GM21526 (cell line): ENCODE data around the gene RSBN1L.
A peak's percentile ranks its signal among the peaks of the same experiment; 100 is the strongest.
"Not testable (repeated sequence)": the region's sequence is repeated elsewhere in the genome, so short reads cannot be mapped to it uniquely, and the experiment has no call there.

ENCODE experiments used
- ATAC-seq: cut with Tn5 transposase; IDR thresholded peaks from one replicate; pipeline ENCODE4 v1.9.1; 2021; ENCODE audit warnings: moderate library complexity; ENCODE audit not compliant: unreplicated experiment, low FRiP score

Gene RSBN1L

GRCh38 chr7:77696057-77696642 is at the start of gene RSBN1L:
RSBN1L (plus strand) TSS chr7:77696459; CDS start chr7:77696470, 11 bp downstream.
- peak; percentile 95 for ATAC-seq

DNA sequence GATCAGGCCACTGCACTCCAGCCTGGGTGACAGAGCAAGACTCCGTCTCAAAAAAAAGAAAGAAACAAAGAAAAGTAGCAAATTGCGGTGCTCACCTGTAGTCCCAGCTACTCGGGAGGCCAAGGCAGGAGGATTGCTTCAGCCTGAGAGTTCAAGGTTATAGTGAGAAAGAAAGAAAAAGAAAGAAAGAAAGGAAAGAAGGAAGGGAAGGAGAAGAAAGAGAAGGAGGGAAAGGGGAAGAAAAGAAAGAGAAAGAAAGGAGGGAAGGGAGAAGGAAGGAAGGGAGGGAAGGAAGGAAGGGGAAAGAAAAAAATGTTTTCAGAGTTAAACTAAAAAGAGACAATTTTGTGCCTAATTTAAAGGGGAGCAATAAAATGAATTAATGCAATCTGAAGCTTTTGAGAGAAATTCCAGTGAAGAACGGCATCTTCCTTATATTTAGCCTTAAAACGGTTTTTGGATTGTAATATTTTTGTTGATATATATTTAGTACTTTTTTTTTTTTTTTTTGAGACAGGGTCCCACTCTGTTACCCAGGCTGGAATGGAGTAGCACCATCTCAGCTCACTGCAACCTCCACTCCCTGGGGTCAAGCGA is 47.4 kb upstream of the RSBN1L start:
- no peak for ATAC-seq

DNA sequence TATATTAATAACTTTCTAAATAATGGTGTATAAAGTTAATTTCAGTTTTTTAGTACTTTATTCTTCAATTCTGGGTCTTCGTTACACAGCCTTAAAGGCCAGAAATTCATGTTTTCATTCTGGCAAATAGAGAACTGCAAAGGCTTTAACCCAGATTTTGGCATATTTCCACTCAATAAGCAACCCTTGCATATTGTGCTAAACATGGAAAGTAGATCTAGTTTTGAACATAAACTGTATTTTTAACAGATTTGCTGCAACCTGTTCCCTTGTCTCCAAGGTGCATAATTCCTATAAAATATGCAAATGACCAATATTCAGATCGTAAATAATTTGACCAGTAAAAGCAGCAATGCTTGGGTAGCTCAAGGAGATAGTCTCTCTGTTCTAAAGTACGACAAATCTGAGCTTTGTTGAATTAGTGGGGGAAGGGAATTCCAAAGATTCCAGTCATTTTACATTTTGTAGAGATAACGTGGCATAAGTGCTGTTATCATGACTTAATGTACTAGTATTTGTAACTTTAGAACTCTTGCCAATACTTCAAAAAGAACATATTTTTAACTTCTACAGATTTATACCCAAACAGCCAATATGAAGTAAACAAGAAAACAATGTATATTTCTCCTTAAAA is 46.4 kb upstream of the RSBN1L start:
- ATAC-seq: no peak

DNA sequence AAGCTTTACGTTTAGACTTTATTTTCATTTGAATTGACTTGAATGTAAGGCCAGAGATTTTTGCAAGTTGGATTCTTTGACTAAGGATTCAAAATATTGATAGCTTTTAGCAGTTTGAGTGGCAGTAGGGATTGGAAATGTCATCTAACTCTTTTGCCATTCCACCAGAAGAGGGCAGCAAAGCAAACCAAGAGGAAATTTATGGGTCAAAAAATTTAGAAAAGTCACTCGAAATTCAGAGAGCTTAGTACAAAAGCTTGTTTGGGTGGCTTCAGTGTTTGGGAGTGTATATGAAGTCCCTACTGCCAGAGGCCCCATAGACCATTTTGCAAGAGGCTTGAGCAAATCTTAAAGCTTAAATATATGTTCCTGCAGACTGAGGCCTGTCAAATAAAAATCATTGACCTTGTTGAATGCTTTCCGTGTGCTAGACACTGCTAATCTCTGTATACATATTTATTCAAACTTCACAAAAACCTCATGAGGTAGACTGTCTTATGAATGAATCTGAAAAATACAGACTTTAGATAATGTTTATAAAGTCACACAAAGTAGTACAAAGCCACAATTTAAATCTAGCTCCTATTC is 44.6 kb upstream of the RSBN1L start:
- no peak for ATAC-seq

- ATAC-seq: not testable (repeated sequence)
These were observed 43.4 kb upstream of the RSBN1L start for GRCh38 chr7:77652826-77653225.

DNA sequence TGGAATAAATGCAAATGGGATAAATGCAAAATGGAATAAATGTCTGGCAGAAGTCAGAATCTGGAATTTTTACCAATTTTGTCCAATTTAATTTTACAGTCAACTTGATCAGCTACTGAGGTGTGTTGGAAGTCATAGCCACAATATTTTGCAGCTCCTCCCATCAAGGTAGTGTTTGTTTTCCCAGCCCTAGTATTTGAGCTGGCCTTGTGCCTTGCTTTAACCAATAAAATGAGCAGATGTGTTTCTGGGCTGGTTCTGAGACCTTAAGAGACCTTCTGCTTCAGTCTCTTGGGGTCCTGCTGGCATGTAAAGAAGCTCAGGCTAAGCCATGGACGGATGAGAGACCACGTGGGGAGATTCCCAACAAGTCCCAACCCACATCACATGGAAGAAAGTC is 42.7 kb upstream of the RSBN1L start:
- ATAC-seq: no peak

GRCh38 chr7:77655356-77655755 is 40.9 kb upstream of the RSBN1L start:
- ATAC-seq: no peak

GRCh38 chr7:77655836-77656455 is 40.3 kb upstream of the RSBN1L start:
- no peak for ATAC-seq

DNA sequence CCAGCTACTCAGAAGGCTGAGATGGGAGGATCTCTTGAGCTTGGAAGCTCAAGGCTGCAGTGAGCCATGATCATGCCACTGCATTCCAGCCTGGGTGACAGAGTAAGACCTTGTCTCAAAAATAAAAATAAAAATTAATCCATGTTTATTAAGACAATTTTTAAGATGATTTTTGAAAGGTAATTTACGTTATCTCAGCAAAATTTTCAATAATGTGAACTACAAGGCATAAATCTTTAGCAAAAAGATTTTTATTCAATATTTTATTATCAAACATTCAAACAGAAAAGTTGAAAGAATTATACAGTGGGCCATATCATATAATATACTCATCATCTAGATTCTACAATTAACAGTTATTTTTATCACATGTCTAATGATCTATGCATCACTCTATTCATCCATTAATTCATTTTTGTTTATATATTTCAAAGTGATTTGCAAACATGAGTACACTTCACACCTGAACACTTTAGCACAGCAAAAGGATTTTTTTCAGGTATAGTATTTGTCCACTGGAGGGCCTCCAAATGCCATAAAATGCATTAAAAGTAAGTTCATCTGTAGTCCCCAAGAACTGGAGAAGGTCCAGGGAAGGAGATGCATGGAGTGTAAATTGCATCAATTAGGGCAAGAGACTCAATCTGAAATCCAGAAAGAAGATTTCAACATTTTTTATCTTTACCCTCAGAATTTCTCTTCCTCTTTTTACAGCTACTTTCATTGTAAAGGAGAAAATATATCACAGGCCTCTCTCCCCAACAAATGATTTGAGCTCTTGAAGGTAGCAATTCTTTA is 38.6 kb upstream of the RSBN1L start:
- no peak for ATAC-seq

GRCh38 chr7:77658928-77659327 is 37.3 kb upstream of the RSBN1L start:
- ATAC-seq: no peak

DNA sequence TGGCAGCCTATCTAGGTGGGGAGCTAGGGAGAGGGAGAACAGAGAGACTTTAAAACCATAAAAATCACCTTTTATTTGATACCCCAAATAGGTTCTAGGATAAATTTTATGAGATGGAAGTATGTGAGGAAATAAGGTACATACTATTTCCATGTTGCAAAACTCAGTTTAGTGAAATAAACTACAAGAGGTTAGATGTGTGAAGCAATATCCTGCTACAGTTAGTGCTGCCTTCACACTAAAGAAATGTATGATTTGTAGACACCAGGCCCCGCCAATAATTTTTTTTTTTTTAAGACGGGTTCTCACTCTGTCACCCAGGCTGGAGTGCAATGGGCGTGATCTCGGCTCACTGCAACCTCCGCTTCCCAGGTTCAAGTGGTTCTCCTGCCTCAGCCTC is 34.4 kb upstream of the RSBN1L start:
- ATAC-seq: no peak

- ATAC-seq: no peak
These were observed 33.4 kb upstream of the RSBN1L start for GRCh38 chr7:77662869-77663268.

DNA sequence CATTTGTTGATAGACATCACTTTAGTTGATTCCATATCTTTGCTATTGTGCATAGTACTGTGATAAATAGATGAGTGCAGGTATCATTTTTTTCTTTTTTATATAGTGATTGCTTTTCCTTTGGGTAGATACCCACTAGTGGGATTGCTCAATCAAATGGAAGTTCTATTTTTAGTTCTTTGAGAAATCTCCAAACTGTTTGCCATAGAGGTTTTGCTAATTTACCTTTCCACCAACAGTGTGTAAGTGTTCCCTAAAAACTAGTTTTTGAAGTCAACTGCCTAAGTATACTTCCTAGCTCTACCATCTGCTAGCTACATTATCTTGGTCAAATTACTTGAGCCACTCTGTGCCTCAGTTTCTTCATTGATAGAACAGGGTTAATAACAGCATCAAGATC is 31.5 kb upstream of the RSBN1L start:
- ATAC-seq: no peak

GRCh38 chr7:77665161-77665560 is 31.1 kb upstream of the RSBN1L start:
- no peak for ATAC-seq

DNA sequence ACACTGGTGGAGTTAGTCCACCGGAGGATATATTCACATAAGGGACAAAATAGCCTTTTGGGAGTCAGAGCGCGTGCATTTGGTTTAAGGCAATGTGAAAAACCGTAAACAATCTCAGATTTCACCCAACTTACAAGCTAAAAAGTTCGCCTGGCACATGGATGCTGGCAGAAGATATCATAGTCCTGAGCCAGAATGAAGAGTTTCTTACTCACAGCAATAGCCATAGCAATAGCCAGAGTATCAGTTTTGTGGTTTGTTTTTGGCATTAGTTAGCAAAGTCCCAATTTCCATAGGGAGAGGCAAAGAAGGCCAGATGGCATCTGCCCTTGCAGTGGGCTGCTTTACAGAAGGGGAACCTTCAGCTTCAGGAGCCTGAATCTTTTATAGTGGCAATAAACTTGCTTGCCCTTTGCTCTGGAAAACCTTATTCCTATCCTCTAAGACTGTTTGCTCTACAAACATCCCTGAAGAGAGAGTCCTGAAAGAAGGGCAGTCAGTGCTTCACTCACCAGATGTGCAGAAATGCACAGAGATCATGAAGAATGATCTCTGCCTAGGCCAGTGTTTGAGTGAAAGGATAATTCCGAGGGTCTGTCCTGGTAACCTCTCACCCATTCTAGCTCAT is 28.7 kb upstream of the RSBN1L start:
- ATAC-seq: no peak

DNA sequence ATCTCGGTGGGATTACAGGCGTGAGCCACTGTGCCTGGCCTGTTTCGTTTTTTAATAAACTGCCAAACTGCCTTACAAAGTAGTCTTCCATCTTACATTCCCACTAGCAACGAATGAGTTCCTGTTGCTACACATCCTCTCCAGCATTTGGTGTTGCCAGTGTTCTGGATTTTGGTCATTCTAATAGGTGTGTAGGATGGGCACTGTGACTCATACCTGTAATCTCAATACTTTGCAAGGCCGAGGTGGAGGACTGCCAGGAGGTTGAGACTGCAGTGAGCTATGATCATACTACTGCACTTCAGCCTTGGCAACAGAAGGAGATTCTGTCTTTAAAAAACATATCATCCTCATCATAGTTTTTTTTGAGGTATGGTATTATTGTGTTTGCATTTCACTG is 21.4 kb upstream of the RSBN1L start:
- no peak for ATAC-seq

DNA sequence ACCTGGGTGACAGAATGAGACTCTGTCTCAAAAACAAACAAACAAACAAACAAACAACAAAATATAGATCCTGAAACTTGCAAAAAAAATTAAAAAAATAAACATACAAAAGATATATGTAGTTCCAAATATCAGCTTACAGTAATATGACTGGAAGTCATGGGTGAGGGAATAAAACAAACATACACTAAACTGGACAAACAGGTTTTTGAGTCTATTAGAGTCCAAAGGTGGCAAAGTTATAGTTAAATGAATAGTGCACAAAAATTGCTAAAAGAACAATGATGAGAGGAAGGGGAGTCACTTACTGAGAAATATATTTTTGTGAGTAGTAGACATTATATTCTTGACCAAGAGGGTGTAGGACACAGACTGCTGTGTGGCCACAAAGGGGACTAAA is 16.7 kb upstream of the RSBN1L start:
- ATAC-seq: no peak

DNA sequence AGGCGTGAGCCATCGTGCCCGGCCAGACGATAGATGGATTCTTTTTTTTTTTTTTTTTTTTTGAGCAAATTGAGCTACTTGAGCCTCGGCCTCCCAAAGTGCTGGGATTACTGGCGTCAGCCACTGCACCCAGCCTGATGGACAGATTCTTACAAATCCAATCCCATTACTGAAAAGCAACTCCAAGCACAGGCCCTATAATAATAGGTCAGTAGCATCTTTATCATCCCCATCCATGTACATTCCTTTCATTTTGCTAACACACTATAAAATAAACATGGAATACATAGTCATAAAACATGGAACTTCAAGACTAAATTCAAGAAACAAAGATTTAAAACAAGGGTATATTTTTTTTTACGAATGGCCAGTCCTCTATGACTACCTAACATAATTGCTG is 16.0 kb upstream of the RSBN1L start:
- no peak for ATAC-seq

DNA sequence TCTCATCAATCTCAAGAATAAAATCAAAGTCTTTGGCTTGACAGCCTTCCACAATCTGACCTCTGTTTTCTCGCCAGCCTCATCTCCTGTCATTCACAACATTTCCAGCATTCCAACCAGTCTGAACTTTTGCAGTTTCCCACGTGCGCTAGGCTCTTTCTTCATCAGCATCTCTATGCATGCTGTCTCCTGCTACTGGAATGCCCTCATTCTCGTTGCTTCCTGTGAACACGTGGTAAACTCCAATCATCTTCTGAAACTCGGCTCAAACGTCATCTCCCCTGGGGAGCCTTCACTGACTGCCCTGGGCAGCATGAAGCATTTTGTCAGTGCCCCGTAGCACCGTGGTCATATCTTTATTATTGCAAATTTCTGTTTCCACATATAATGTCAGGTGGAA is 12.2 kb upstream of the RSBN1L start:
- ATAC-seq: no peak

- ATAC-seq: no peak
These were observed 11.0 kb upstream of the RSBN1L start for GRCh38 chr7:77685233-77685632.
